Thyroid gland (tissue), 4 donors: ENCODE measurements around the gene BRIP1. TPM values are rescaled to one million over a fixed set of nuclear protein-coding genes. Genes with fewer than 3 reads are reported as not detected.

Experiments used
- DNase-seq, 2 donors: peaks; one replicate each; pipeline ENCODE4 v3.0.0-alpha.2; 2019
- H3K27ac ChIP-seq, 3 donors: fragments of 200-600 bp; sonication (generic); 1 replicate in 2 of 3; 2 replicates in 1 of 3; pipeline ENCODE4 v1.5.1; 2016 to 2019; ENCODE audit warnings: mild to moderate bottlenecking in 1 of 3, moderate library complexity in 1 of 3
- H3K27me3 ChIP-seq: fragments of 200-600 bp; sonication (generic); one replicate; pipeline ENCODE4 v1.5.1; 2019
- H3K36me3 ChIP-seq, 2 donors: fragments of 200-600 bp; sonication (generic); one replicate each; pipeline ENCODE4 v1.5.1; 2016 to 2019
- H3K4me1 ChIP-seq, 2 donors: fragments of 200-600 bp; sonication (generic); one replicate each; pipeline ENCODE4 v1.5.1; 2017 to 2019
- H3K4me3 ChIP-seq, 3 donors: fragments of 200-600 bp; sonication (generic); replicated peaks in 1 of 3; 1 replicate in 2 of 3; 2 replicates in 1 of 3; pipeline ENCODE4 v1.5.1; 2016; ENCODE audit warnings: mild to moderate bottlenecking in 1 of 3
- H3K9me3 ChIP-seq: fragments of 200-600 bp; sonication (generic); one replicate; pipeline ENCODE4 v1.5.1; 2017
- CTCF ChIP-seq, 6 experiments: fragments of 200-600 bp in 3 of 6; fragments of 450-650 bp in 3 of 6; sonication (generic) in 3 of 6; IDR thresholded peaks; one replicate each; pipeline ENCODE4 v1.5.1; 2016 to 2019; ENCODE audit warnings: antibody characterized with exemption in 6 of 6, mild to moderate bottlenecking in 2 of 6, inconsistent platforms in 1 of 6, moderate library complexity in 1 of 6
- POLR2A ChIP-seq, 2 donors: fragments of 450-650 bp; IDR thresholded peaks; one replicate each; pipeline ENCODE4 v1.6.1; 2017; ENCODE audit warnings: antibody characterized with exemption in 2 of 2, mild to moderate bottlenecking in 2 of 2, moderate library complexity in 1 of 2
- WGBS, 2 donors: methylation state at CpG; one replicate each; pipeline ENCODE4 v1.1.5; 2017; 5-methylcytosine and 5-hydroxymethylcytosine counted together
- intact Hi-C: fragments of 100-400 bp; cut with DNase I; formaldehyde crosslinking; loops from one replicate; pipeline ENCODE4 v1.15.1; 2023
- small RNA-seq: library from RNA; depleted of rRNA; stranded (forward); fragments of <200 nt; gene quantifications from one replicate; pipeline ENCODE3, GENCODE V24; 2016
- total RNA-seq, 4 donors: library from RNA; depleted of rRNA; stranded (reverse); fragments of >200 nt; gene quantifications; one replicate each; pipeline ENCODE4 v1.2.3, GENCODE V29; 2016

Gene BRIP1
- total RNA-seq, 4 donors from 2014 or later: 0.40 TPM; not detected in 3

GRCh38 chr17:61631800-61632199 lies 231.5 kb downstream of the BRIP1 start:
- DNase-seq: no peak
- H3K36me3 ChIP-seq: no peaks in the 10 kb centered on the region
- no peaks in the 10 kb centered on the region for H3K27me3 ChIP-seq
- 64 to 94% methylated on average over 1 of the region's 1 CpG for whole genome bisulfite sequencing, 2 donors
- intact Hi-C loops: no loop called here
- H3K4me1 ChIP-seq: no peaks in the 10 kb centered on the region
- no peaks in the 10 kb centered on the region for H3K9me3 ChIP-seq
- no peak for TF ChIP-seq POLR2A (IDR thresholded peaks at IDR 0.05)
- TF ChIP-seq CTCF (IDR thresholded peaks at IDR 0.05): no peak
- H3K27ac ChIP-seq: no peak overlapping the region
- no peak overlapping the region for H3K4me3 ChIP-seq

Small RNA genes lying within 50 kb of the gene (small RNA-seq; reads per million reads assigned to genes)
- not detected for gene RF00019

Other genes starting within 250 kb of the BRIP1 start
- 10 to 100 TPM; 10.9 to 16.1 (median 13.5) TPM for gene INTS2, start 64.5 kb upstream of the BRIP1 start, total RNA-seq
- 100 to 1,000 TPM in 1 of 4 donors, 10 to 100 TPM in 3; 58.9 to 156 (median 83.3) TPM for gene MED13, start 201.8 kb upstream of the BRIP1 start, total RNA-seq